H9 (cell line): ENCODE measurements around the gene RLBP1. TPM values are rescaled to one million over a fixed set of nuclear protein-coding genes. Genes with fewer than 3 reads are reported as not detected.

Experiments
- DNase-seq: peaks from one replicate; pipeline ENCODE4 v3.0.0-alpha.2; 2017
- H2AFZ ChIP-seq: one replicate; pipeline ENCODE4 v1.6.1; 2013; ENCODE audit warnings: mild to moderate bottlenecking, low read length, control low read depth, moderate library complexity
- H2AK5ac ChIP-seq: 2 replicates; pipeline ENCODE4 v1.6.1; 2013; ENCODE audit warnings: low read length, control low read depth, mixed read lengths; ENCODE audit not compliant: insufficient read length
- H2BK120ac ChIP-seq: one replicate; pipeline ENCODE4 v1.6.1; 2013; ENCODE audit warnings: low read depth, mild to moderate bottlenecking, low read length, control low read depth, inconsistent platforms; ENCODE audit not compliant: poor library complexity, severe bottlenecking
- H2BK12ac ChIP-seq: 2 replicates; pipeline ENCODE4 v1.6.1; 2013; ENCODE audit warnings: low read length, control low read depth, mixed read lengths, low read depth; ENCODE audit not compliant: insufficient read length
- H2BK15ac ChIP-seq: 2 replicates; pipeline ENCODE4 v1.6.1; 2013; ENCODE audit warnings: low read depth, low read length, control low read depth
- H2BK20ac ChIP-seq: one replicate; pipeline ENCODE4 v1.6.1; 2013; ENCODE audit warnings: low read depth, mild to moderate bottlenecking, low read length, control low read depth, inconsistent platforms; ENCODE audit not compliant: poor library complexity, severe bottlenecking
- H2BK5ac ChIP-seq: 2 replicates; pipeline ENCODE4 v1.6.1; 2013; ENCODE audit warnings: low read length, control low read depth, mixed read lengths; ENCODE audit not compliant: insufficient read length
- H3K14ac ChIP-seq: 2 replicates; pipeline ENCODE4 v1.6.1; 2013; ENCODE audit warnings: low read length, control low read depth; ENCODE audit not compliant: insufficient read depth
- H3K18ac ChIP-seq: 2 replicates; pipeline ENCODE4 v1.6.1; 2013; ENCODE audit warnings: low read depth, mild to moderate bottlenecking, mixed read lengths, low read length, control low read depth; ENCODE audit not compliant: insufficient read length
- H3K23ac ChIP-seq: 2 replicates; pipeline ENCODE4 v1.6.1; 2013; ENCODE audit warnings: low read length, control low read depth, mixed read lengths, low read depth; ENCODE audit not compliant: insufficient read length
- H3K23me2 ChIP-seq: 2 replicates; pipeline ENCODE4 v1.6.1; 2013; ENCODE audit warnings: low read depth, mild to moderate bottlenecking, mixed read lengths, low read length, control low read depth; ENCODE audit not compliant: insufficient read length, poor library complexity, severe bottlenecking
- H3K27ac ChIP-seq: 2 replicates; pipeline ENCODE4 v1.5.1; 2013; ENCODE audit warnings: low read length, control low read depth, mixed read lengths, low read depth; ENCODE audit not compliant: insufficient read length
- H3K27me3 ChIP-seq: 2 replicates; pipeline ENCODE4 v1.6.1; 2013; ENCODE audit warnings: low read length, control low read depth, inconsistent platforms; ENCODE audit not compliant: insufficient read depth
- H3K4ac ChIP-seq: 2 replicates; pipeline ENCODE4 v1.6.1; 2013; ENCODE audit warnings: low read depth, mild to moderate bottlenecking, control low read depth, inconsistent platforms, low read length, moderate library complexity
- H3K4me1 ChIP-seq: 2 replicates; pipeline ENCODE4 v1.6.1; 2013; ENCODE audit warnings: low read length, control low read depth, inconsistent platforms; ENCODE audit not compliant: insufficient read depth
- H3K4me2 ChIP-seq: 2 replicates; pipeline ENCODE4 v1.6.1; 2013; ENCODE audit warnings: low read length, control low read depth, mixed read lengths; ENCODE audit not compliant: insufficient read length, insufficient read depth
- H3K56ac ChIP-seq: 2 replicates; pipeline ENCODE4 v1.6.1; 2013; ENCODE audit warnings: low read depth, mild to moderate bottlenecking, mixed read lengths, low read length, control low read depth; ENCODE audit not compliant: insufficient read length
- H3K79me1 ChIP-seq: 2 replicates; pipeline ENCODE4 v1.6.1; 2013; ENCODE audit warnings: low read depth, mild to moderate bottlenecking, moderate library complexity, low read length, control low read depth, inconsistent platforms; ENCODE audit not compliant: insufficient read depth, poor library complexity, severe bottlenecking
- H3K79me2 ChIP-seq: 2 replicates; pipeline ENCODE4 v1.6.1; 2013; ENCODE audit warnings: low read length, control low read depth, inconsistent platforms; ENCODE audit not compliant: insufficient read depth
- H3K9ac ChIP-seq: 2 replicates; pipeline ENCODE4 v1.6.1; 2013; ENCODE audit warnings: low read length, control low read depth, mixed read lengths; ENCODE audit not compliant: insufficient read length; ENCODE audit errors: extremely low read depth
- H3K9me3 ChIP-seq: one replicate; pipeline ENCODE4 v1.6.1; 2013; ENCODE audit warnings: low read depth, low read length, inconsistent platforms; ENCODE audit not compliant: control insufficient read depth
- H3T11ph ChIP-seq: one replicate; pipeline ENCODE4 v1.6.1; 2013; ENCODE audit warnings: mild to moderate bottlenecking, low read length, control low read depth, inconsistent platforms
- H4K20me1 ChIP-seq: one replicate; pipeline ENCODE4 v1.6.1; 2013; ENCODE audit not compliant: control insufficient read depth, insufficient read length, insufficient read depth
- H4K5ac ChIP-seq: 2 replicates; pipeline ENCODE4 v1.6.1; 2013; ENCODE audit warnings: low read depth, mild to moderate bottlenecking, mixed read lengths, low read length, control low read depth; ENCODE audit not compliant: insufficient read length
- H4K8ac ChIP-seq: replicated peaks from 2 replicates; pipeline ENCODE4 v1.6.1; 2013; ENCODE audit warnings: low read length, control low read depth, mixed read lengths, low read depth; ENCODE audit not compliant: insufficient read length
- H4K91ac ChIP-seq: 2 replicates; pipeline ENCODE4 v1.6.1; 2013; ENCODE audit warnings: low read depth, mild to moderate bottlenecking, moderate library complexity, mixed read lengths, low read length, control low read depth; ENCODE audit not compliant: insufficient read length
- H3K27ac Mint-ChIP-seq, 3 experiments: 2 replicates in 2 of 3; 3 replicates in 1 of 3; pipeline ENCODE4 v1.8.0; 2020 to 2021; ENCODE audit warnings: mixed read lengths in 3 of 3, mild to moderate bottlenecking in 1 of 3, moderate library complexity in 1 of 3
- H3K27me3 Mint-ChIP-seq: 2 replicates; pipeline ENCODE4 v1.8.0; 2021; ENCODE audit warnings: low read depth, mild to moderate bottlenecking, moderate library complexity, mixed read lengths
- H3K36me3 Mint-ChIP-seq, 3 experiments: 2 replicates in 2 of 3; 3 replicates in 1 of 3; pipeline ENCODE4 v1.8.0; 2020 to 2021; ENCODE audit warnings: low read depth in 3 of 3, mixed read lengths in 3 of 3; ENCODE audit not compliant: insufficient read depth in 1 of 3
- H3K4me1 Mint-ChIP-seq, 2 experiments: 2 replicates each; pipeline ENCODE4 v1.8.0; 2020; ENCODE audit warnings: mixed read lengths in 2 of 2
- H3K4me3 Mint-ChIP-seq, 2 experiments: 2 replicates in 1 of 2; 3 replicates in 1 of 2; pipeline ENCODE4 v1.8.0; 2020 to 2021; ENCODE audit warnings: mild to moderate bottlenecking in 2 of 2, mixed read lengths in 2 of 2, moderate library complexity in 1 of 2
- H3K9me3 Mint-ChIP-seq, 2 experiments: 2 replicates in 1 of 2; 3 replicates in 1 of 2; pipeline ENCODE4 v1.8.0; 2020; ENCODE audit warnings: mild to moderate bottlenecking in 2 of 2, mixed read lengths in 2 of 2, moderate library complexity in 1 of 2
- WGBS: extraction: QIAGEN DNeasy Blood & Tissue Kit; methylation state at CpG from one replicate; pipeline ENCODE4 v1.1.7; 2013; ENCODE audit warnings: missing lambda C conversion rate, low lambda C conversion rate, mixed read lengths; ENCODE audit not compliant: insufficient read length; ENCODE audit errors: extremely low coverage; 5-methylcytosine and 5-hydroxymethylcytosine counted together
- total RNA-seq: library from RNA; stranded (reverse); gene quantifications from 2 replicates; pipeline ENCODE4 v1.2.1, GENCODE V29; 2021
- TF ChIP-seq, protein P1 (sequence below): fragments of 200-600 bp; sonication (generic); conservative IDR thresholded peaks from 3 replicates; pipeline ENCODE4 v1.8.0; 2021; ENCODE audit warnings: antibody characterized with exemption, mild to moderate bottlenecking

RLBP1 gene
- total RNA-seq, 1 experiment from 2014 or later: not detected

DNA sequence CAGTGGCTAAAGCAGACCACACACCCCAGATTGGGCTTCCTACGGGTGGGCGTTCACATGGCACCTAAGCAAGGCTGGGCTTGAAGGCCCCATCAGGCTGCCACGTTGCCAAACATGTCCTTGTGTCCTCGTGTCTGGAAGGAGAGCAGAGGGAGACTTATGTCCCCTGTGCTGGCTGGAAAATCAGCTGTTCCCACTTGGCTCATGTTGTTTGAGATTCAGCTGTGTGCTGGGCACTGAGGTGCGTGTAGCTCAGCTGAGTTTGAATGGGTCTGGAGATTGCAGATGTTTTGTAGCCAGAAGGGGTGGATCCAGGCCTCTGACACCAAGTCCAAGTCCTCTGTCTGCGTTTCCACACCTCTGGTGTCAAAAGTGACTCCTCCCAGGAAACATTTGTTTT lies 34.6 kb downstream of the RLBP1 start:
- H4K8ac ChIP-seq: no peak overlapping the region
- DNase-seq: no peak
- no peak overlapping the region for H4K5ac ChIP-seq
- no peak overlapping the region for H3K27ac ChIP-seq
- Mint-ChIP-seq H3K4me3 (no peak overlapping the region), H3K27me3 (no peaks in the 10 kb centered on the region), H3K4me1 (no peaks in the 10 kb centered on the region), H3K36me3 (peaks cover 0 to 19% (median 5%) of the 10 kb centered on the region in 3 experiments; a peak in 4 of 7 replicates), H3K27ac (no peak overlapping the region; a peak in 1 of 7 replicates), H3K9me3 (no peaks in the 10 kb centered on the region)
- no peak overlapping the region for H2BK120ac ChIP-seq
- H2BK20ac ChIP-seq: no peak overlapping the region
- no peak overlapping the region for H3K18ac ChIP-seq
- H3T11ph ChIP-seq: no peak overlapping the region
- H3K4ac ChIP-seq: no peak overlapping the region
- no peak overlapping the region for H3K23ac ChIP-seq
- TF ChIP-seq, protein P1, sequence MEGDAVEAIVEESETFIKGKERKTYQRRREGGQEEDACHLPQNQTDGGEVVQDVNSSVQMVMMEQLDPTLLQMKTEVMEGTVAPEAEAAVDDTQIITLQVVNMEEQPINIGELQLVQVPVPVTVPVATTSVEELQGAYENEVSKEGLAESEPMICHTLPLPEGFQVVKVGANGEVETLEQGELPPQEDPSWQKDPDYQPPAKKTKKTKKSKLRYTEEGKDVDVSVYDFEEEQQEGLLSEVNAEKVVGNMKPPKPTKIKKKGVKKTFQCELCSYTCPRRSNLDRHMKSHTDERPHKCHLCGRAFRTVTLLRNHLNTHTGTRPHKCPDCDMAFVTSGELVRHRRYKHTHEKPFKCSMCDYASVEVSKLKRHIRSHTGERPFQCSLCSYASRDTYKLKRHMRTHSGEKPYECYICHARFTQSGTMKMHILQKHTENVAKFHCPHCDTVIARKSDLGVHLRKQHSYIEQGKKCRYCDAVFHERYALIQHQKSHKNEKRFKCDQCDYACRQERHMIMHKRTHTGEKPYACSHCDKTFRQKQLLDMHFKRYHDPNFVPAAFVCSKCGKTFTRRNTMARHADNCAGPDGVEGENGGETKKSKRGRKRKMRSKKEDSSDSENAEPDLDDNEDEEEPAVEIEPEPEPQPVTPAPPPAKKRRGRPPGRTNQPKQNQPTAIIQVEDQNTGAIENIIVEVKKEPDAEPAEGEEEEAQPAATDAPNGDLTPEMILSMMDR: no peak
- H3K23me2 ChIP-seq: no peaks in the 10 kb centered on the region
- no peaks in the 10 kb centered on the region for H3K79me1 ChIP-seq
- no peak overlapping the region for H2BK15ac ChIP-seq
- H3K27me3 ChIP-seq: no peaks in the 10 kb centered on the region
- no peak overlapping the region for H2AK5ac ChIP-seq
- H3K4me2 ChIP-seq: no peak overlapping the region
- H4K91ac ChIP-seq: no peak overlapping the region
- no peak overlapping the region for H3K9ac ChIP-seq
- H3K9me3 ChIP-seq: no peaks in the 10 kb centered on the region
- H3K4me1 ChIP-seq: no peaks in the 10 kb centered on the region
- H3K79me2 ChIP-seq: no peaks in the 10 kb centered on the region
- no peak overlapping the region for H2AFZ ChIP-seq
- WGBS: no CpG with 5 or more reads among the region's 6 CpGs
- no peak overlapping the region for H3K56ac ChIP-seq
- no peak overlapping the region for H2BK5ac ChIP-seq
- no peaks in the 10 kb centered on the region for H4K20me1 ChIP-seq
- H2BK12ac ChIP-seq: no peak overlapping the region
- no peak overlapping the region for H3K14ac ChIP-seq
